Hepatic stellate cell (primary cell): Measurements from ENCODE around the gene ANHX.
"Not testable (repeated sequence)": the region's sequence is repeated elsewhere in the genome, so short reads cannot be mapped to it uniquely, and the experiment has no call there.

ENCODE experiments used
- DNase-seq: peaks from one replicate; pipeline ENCODE4 v3.0.0; 2011; ENCODE audit warnings: low spot score

ANHX gene

GRCh38 chr12:133235401-133236112, at the start of gene ANHX:
ANHX (minus strand) TSS chr12:133235877; CDS start chr12:133234356, 1,521 bp downstream.
- DNase-seq = no peak

GRCh38 chr12:133264668-133265067, 29.0 kb upstream of the ANHX start:
- not testable (repeated sequence) for DNase-seq

GRCh38 chr12:133264173-133264572, 28.5 kb upstream of the ANHX start:
- no peak for DNase-seq

GRCh38 chr12:133256321-133256720, 20.6 kb upstream of the ANHX start:
- DNase-seq = no peak

- DNase-seq = not testable (repeated sequence)
Measured at GRCh38 chr12:133255833-133256232, 20.2 kb upstream of the ANHX start.

GRCh38 chr12:133251732-133252131, 16.1 kb upstream of the ANHX start:
- DNase-seq = no peak

GRCh38 chr12:133236556-133236955, 879 bp upstream of the ANHX start:
- no peak for DNase-seq

GRCh38 chr12:133236144-133236543, 467 bp upstream of the ANHX start:
- DNase-seq = no peak

GRCh38 chr12:133234971-133235370, 706 bp downstream of the ANHX start:
- no peak for DNase-seq

GRCh38 chr12:133233993-133234564, 1.6 kb downstream of the ANHX start:
- no peak for DNase-seq

- DNase-seq = no peak
Measured at GRCh38 chr12:133233006-133233405, 2.7 kb downstream of the ANHX start.

GRCh38 chr12:133231001-133231400, 4.7 kb downstream of the ANHX start:
- DNase-seq = no peak

- DNase-seq = no peak
Measured at GRCh38 chr12:133227281-133227852, 8.3 kb downstream of the ANHX start.

GRCh38 chr12:133226690-133227089, 9.0 kb downstream of the ANHX start:
- no peak for DNase-seq

GRCh38 chr12:133225527-133225926, 10.2 kb downstream of the ANHX start:
- no peak for DNase-seq

GRCh38 chr12:133222211-133222610, 13.5 kb downstream of the ANHX start:
- no peak for DNase-seq

GRCh38 chr12:133221241-133221640, 14.4 kb downstream of the ANHX start:
- DNase-seq = no peak

GRCh38 chr12:133220521-133220920, 15.2 kb downstream of the ANHX start:
- no peak for DNase-seq

GRCh38 chr12:133217219-133217618, 18.5 kb downstream of the ANHX start:
- DNase-seq = no peak

GRCh38 chr12:133215724-133216123, 20.0 kb downstream of the ANHX start:
- DNase-seq = no peak

- DNase-seq = no peak
Measured at GRCh38 chr12:133206390-133206789, 29.3 kb downstream of the ANHX start.

GRCh38 chr12:133204264-133204603, 31.4 kb downstream of the ANHX start:
- DNase-seq = no peak

- no peak for DNase-seq
Measured at GRCh38 chr12:133203344-133204263, 32.1 kb downstream of the ANHX start.
